IPS DF 19.7 (cell line): ENCODE results near the gene SH3PXD2B.

Source experiments
- DNase-seq: peaks from one replicate; pipeline ENCODE4 v3.0.0-alpha.2; 2013; ENCODE audit warnings: low read depth, low spot score

SH3PXD2B gene

DNA sequence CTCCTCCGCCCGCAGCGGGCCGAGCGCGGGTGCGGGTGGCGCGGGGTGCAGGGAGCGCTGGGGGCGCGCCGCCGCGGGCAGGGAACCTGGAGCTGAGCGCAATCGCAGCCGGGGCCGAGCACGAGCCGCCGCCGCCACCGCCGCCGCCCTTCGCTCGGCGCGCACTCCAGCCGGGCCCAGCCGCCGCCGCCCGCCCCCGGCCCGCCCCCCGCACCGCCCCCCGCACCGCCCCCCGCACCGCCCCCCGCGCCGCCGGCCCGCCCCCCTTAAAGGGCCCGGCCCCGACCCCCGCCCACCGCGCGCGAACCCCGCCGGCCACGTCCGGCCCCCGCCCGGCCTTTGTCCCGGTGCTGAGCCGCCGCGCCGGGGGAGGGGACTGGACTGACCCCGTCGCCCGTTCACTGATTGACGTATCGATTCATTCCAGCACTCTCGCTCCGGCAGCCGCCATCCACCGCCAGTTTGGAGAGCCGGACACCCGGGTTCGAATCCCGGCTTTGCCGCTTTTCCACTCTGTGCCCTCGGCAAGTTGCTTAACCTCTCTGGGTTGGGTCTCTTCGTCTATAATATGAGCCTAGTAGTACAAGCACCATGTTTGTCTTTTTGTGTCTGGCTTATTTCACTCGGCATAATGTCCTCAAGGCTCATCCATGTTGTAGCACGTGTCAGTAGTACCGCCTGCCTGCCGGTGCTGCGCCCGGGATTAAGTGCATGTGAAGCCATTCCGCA lies at the start of gene SH3PXD2B:
SH3PXD2B (minus strand) TSS at position 168 of the 729 bp plus-strand sequence. CDS start 173 bp downstream, outside the sequence.
- DNase-seq, result no peak

DNA sequence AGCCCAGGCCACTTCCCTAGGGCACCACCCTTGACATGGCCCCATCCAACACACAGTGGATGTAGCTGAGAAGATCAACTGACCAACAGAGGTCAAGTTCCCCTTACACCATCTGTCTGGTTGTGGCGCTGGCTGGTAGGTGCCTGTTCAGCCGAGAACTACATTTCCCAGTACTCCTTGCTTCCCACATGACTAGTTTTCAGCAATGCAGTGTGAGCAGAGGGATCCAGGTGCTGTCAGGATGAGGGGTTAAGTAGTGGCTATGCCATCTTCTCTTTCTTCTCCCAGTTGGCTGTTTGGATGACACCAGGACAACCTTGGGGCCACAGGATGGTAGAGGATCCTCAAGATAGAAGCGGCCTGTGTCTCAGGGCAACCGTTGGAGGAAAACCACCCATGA lies 48.6 kb upstream of the SH3PXD2B start:
- peak; percentile 38 for DNase-seq

DNA sequence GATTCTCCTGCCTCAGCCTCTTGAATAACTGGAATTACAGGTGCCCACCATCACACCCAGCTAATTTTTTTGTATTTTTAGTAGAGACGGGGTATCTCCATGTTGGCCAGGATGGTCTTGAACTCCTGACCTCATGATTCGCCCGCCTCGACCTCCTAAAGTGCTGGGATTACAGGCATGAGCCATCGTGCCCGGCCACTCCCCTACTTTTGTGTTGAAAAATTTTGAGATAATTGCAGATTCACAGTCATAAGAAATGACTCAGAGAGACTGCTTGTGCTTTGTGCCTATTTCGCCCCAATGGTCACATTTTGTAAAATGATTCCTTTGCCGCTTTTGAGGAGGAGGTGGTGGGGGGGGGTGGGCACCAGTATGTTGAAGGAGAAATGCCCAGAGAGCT lies 48.1 kb upstream of the SH3PXD2B start:
- DNase-seq, result no peak

DNA sequence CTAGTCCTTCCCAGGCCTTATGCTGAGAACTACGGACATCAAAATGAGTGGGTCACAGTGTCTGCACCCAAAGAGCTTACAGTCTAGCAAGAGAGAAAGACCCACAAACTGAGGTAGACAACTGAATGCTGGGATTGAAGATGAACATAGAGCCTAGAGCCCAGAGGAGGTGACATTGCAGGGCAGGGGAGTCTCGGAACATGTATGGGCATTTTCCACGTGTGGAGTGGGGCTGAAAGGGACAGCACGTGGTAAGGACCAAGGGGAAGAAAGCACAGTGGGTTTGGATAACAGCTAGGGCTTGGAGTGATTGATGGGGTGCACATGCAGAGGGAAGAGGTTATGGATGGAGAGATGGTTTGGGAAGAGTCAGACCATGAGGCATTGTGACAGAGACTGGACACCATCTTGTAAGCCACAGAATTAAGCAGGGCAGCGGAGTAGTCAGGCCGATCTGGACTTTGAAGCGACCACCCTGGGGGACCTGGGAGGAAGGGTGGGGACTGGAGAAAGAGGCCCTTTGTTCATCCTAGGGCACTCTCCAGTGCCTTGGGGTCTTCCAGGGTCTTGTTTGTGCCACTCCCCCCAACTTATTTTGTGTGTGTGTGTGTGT lies 47.5 kb upstream of the SH3PXD2B start:
- no peak for DNase-seq

DNA sequence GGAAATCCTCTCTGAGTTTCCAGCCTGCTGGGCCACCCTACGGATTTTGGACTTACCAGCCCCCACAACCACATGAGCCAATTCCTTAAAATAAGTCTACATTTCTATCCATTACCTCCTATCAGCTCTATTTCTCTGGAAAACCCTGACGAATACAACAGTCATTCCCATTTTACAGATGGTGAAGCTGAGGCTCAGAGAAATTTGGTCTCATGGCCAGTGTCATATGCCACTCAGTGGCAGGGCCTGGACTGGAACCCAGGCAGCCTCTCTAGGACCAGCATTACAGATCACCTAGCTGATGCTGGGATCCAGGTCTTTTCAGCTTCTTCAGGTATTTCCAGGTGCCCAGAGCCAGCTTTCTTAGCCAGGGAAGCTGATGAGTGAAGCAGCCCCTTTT lies 45.0 kb upstream of the SH3PXD2B start:
- DNase-seq, result no peak

DNA sequence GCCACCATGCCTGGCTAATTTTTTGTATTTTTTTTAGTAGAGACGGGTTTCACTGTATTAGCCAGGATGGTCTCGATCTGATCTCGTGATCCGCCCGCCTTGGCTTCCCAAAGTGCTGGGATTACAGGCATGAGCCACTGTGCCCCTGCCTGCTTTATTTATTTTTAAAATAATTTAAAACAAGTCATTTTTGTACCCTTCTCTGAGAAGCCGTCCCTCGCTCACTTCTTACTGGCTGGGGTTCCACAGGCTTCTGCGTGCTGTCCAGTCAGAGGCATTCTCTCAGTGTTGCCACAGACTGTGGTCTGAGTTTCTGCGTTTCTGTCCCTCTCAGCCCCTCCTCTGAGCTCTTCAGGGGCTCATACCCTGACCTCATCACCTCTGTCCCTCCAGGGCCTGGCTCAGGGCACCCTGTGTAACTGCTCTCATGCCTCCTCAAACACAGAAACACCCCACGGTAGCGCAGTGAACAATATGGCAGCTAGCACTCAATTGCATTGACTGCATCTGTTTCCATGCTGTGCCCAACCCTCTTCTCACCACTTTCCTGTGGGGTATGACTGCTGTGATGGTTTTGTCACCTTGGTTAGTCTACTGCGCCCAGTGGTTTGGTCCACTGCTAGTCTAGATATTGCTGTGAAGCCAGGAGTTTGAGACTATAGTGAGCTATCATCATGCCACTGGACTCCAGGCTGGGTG lies 44.3 kb upstream of the SH3PXD2B start:
- no peak for DNase-seq

DNA sequence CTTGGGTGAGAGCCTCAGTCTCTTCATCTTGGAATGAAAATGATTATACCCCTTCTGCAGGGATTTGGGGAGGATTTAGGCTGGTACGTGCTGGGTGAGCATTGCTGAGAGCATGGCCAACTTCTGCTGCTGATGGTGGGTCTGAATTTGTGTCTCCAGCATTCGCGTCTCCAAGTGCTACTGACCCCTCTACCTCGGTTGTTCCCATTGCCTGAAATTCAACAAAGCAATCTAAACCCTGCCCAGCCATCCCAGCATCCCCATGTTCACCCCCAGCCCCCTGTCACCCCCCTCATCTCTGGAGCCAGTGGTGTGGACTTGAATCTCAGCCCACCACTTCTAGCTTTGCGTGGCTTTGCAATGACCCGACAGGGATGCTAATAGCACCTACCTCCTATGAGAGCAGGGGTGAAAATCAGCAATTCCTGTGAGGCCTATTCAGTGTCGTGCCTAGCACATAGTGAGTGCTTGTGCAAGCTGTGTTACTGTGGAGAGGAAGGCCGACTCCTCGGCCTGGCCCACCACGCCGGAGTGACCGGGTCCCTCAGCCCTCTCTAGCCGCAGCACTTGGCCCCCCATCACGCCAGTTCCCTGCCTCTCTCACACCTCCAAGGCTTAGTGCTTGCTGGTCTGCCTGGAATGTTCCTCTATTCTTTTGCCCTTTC lies 43.4 kb upstream of the SH3PXD2B start:
- DNase-seq, result no peak

DNA sequence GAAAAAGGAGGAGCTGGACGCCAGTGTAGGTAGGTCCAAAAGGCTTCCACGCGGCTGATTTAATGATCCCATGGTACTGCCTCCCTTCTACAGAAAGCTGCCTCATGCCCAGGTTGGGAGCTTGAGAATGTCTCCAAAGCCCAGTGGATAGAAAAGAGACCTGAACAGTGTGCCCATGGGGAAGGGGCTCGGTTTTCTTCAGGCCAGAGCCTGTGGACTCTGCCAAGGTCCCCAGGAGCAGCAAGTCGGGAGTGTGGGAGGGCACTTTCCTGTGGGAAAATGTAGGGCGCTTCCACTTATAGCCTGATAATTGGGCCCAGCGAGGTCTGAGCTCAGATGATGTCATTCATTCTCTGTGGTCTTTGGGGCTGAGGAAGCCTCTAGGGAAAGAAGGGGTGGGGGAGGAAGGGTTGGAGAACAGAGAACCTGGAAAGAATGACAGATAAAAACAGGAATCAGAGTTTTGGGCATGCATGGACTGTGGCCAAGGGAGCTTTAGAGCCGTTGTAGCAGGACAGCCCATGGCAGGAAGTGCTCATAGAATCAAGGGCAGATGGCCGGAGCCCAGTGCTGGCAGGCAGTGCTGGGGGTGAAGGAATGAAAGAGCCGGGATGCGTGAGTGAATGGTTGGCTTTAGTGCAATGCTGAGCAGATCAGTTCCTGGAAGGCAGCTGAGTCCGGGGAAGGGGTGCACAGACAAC lies 42.5 kb upstream of the SH3PXD2B start:
- no peak for DNase-seq

DNA sequence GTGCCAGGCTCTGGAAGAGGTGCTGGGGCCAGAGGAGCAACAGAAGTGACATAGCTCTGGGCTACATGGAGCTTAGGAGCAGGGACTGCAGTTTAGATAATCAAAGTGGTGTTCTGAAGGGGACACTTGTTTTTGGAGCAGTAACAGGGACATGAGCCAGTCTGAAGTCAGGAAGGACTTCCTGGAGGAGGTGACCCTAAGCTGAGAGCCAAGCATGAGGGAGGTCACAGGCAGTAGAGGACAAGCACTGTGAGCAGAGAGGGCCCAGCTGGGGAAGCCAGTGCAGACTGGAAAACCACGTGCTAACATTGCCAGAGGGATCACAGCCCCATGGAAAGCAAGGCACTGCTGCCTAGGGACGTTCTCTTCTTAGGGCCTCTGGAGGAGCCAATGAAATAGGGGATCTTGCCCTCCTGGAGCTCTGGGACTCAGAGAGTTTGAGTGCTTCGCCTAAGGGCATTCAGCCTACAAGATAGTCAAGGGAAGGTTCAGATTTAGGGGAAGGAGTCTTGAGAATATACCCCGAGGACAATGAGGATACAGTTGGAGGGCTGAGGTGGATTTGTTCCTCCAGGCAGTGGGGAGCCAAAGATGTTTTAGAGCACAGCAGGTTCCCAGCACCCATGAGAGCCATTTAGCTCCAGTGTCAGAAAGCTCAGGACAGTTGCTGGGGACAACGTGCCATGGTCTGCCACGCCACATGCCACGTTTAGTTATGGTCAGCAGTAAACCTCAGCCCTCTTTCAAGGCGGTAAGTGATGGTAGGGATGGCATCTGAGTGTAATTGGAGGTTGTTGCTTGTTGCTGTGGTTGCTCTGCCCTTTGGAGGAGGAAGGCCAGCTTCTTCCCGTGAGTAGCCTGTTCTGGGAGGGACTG lies 40.5 kb upstream of the SH3PXD2B start:
- no peak for DNase-seq

DNA sequence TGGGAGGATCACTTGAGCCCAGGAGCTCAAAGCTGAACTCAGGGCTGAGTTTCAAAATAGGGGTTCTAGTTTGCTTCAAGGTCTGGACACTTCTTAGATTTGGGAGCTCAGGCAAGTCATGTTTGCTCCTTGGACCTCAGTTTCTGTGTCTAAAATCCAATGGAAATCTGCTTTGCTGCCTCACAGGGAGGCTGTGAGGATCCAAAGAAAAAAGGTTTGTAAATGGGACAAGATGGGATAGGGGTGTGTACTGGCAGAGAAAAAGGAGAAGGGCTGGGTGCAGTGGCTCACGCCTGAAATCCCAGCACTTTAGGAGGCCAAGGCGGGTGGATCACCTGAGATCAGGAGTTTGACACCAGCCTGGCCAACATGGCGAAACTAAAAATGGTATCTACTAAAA lies 39.6 kb upstream of the SH3PXD2B start:
- no peak for DNase-seq

DNA sequence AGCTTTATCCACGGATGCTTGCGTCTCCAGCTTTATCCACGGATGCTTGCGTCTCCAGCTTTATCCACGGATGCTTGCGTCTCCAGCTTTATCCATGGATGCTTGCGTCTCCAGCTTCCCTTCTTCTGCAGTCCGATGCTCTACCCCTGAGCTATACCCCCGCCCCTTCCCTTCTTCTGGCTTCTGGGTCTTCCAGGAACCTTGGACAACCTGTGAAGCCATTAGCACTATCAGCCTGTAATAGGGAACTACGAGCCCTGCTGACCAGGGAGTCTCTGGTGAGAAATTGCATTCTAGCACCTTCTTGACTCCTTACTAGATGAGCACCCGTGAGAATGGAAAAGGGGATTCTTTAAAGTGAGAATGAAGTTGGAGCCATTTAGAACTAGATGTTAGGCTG lies 39.1 kb upstream of the SH3PXD2B start:
- no peak for DNase-seq

DNA sequence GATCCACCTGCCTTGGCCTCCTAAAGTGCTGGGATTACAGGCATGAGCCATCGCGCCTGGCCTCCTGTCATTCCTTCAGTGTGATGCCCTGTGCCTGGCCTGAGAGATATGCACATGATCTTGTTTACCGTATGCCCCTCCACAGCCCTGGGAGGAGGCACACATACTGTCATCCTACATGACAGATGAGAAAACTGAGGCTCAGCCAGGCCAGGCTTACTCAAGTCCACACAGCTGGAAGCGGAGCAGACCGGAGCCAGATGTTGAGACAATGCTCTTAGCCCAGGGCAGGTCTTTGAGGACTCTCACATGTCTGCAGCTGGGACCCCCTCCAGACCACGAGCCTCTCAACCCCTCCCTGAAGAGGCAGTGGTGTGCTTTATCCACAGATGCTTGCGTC lies 38.7 kb upstream of the SH3PXD2B start:
- no peak for DNase-seq

DNA sequence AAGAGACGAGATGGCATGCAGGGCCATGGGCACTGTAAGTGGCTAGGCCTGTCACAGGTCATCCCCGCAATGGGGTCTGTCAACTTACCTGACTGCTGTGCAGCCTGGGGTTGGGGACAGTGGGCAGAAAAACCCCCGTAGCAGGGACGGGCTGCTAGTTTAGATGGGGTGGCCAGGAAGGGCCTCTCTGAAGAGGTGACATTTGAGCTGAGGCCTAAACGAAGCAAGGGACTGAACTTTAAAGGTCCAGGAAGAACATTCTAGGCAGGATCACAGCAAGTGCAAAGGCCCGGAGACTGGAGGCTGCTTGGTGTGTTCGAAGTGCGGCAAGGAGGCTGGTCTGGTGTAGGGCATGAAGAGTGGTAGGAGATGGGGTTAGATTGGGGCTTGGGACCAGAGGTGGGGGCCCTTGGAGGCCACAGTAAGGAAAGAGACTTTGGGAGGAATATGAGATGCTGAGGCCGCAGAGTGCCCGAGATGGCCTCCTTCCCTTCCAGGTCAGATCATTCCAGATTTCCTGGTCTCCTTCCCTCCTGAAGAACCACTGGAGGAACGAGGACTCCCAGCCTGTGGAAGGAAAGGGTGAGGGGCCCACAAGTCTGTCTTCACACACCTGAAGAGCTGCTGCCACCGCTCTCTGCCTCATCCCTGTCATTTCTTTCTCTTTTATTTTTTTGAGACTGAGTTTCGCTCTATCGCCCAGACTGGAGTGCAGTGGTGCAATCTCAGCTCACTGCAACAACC lies 37.9 kb upstream of the SH3PXD2B start:
- DNase-seq, result no peak

DNA sequence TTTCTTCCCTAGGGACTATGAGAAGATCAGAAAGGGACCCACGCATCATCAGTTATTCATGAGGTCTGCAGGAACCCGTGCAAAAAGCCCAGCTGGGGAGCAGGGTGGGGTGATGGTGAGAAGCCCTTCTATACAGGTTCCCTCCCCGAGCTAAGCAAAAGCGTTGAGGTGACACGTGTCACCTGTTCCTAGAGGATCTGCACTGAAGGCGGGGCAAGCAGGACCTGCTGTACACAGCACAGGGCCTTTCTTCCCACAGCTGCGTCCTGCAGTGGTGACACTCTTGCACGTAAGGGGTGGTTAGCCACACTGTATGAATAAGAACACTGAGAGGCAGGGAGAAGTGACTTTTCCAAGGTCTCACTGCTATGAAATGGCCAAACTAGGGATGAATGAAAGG lies 37.2 kb upstream of the SH3PXD2B start:
- no peak for DNase-seq

DNA sequence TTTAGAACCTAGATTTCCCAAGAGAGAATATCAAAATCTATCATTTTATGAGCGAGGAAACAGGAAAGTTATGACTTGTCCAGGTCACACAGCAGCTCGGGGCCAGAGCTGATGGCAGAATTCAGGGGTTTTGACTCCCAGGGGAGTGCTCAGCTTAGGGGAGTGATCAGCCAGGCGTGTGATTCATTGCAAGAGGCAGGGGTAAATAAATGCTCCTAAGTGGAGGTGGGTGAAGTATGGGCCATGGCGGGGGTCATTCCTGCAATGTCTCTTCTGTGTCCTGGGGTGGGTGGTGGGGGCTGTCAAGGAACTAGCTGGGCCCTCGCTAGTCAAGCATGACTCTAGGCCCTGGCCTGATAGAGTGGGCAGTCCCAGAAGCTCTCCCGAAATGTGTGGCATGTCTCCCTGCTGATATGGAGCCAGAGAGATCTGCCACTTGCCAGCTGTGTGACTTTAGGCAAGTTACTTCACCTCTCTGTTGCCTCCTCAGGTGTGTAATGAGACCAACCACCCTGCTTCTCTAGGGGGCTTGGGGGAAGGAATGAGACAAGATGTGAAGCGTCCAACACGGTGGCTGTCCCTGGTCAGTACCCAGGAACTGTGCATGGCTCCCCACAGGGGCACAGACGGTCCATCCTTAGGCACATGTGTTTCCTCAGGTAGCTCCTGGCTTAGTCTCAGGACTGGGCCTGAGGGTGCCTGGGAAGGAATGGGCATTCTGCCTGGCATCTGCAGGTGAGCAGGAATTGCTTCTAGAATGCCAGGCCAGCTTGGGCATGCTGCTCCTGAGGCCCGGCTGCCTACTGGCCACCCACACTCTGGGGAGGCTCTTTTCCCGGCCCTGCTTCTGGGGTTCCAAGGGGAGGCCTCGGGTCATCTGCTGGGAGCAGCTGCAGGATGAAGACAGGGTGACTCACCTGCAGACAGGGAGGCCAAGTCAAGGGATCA lies 36.5 kb upstream of the SH3PXD2B start:
- DNase-seq, result no peak

DNA sequence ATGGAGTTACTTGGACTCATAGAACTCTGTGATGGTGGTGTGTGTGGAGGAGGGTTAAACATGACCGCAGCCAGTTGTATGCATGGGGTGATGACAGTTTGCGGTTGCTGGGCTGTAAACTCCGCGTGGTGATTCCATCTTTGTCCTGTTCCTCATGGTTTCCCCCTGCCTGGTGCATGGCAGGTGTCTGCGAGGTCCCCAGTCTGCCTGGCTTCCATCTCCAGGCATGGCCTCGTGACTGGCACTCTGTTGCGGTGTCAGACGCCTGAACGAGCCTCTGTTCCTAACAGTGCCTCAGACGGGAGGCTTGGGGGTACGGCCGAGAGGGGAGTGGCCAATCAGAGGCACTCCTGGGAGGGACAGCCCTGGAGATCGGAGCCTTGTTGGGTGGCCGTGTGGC lies 33.9 kb upstream of the SH3PXD2B start:
- DNase-seq, result no peak

DNA sequence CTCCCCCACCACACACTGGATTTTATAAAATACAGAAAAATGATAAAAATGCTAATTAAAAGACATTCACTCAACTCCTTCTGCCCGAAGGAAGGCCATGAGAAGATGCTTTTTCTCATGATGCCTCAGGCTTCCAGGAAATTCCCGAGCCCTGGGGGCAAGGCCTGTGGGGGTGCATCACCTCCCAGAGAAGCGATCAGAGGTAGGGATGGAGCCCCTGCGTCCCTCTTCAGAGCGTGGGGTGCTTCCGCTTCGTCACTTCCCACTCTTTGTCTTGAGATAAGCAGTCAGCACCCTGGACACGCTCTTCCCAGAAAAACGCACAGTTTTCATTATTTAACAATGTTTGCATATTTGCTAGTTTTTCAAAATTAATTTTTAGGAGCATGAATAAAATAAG lies 33.3 kb upstream of the SH3PXD2B start:
- DNase-seq, result no peak

DNA sequence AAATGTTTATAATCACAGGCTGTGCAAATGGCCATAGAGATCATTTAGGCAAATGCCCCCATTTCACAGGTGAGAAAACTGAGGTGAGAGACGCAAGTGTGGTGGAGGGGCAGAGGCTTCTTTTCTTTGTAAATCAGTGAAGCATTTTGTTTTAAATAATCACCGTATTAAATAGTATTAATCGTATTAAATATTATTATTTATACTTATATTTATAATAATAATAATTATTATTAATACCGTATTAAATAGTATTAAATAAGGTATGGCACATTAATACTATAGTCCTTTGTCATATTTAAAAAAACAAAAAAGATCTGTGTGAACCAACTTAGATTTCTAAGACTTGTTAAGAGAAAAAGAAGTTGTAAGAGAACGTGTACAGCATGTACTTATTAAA lies 32.6 kb upstream of the SH3PXD2B start:
- no peak for DNase-seq

DNA sequence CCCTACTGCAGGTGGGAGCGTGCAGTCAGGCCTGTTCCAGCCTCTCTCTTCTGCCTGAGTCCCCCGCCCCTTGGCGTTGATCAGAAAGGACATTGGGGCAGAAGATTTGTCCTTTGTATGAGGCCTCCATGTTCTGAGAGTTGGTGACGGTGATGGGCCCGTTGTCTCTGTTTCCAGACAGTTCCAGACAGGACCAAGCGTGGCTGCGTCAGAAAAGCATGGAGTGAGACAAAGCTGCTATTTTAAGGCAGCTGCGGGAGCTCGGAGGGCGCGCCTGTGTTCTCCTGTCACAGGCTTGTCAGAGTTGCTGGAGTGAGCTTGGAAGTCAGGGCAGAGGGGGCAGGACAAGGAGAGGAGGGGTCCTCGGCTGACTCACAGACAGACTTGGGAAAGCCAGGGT lies 32.1 kb upstream of the SH3PXD2B start:
- DNase-seq, result no peak
